Left lobe of liver (tissue), 2 donors: ENCODE results near the gene LIMA1. TPM values are rescaled to one million over a fixed set of nuclear protein-coding genes. Genes with fewer than 3 reads are reported as not detected.
"Not testable (repeated sequence)": the region's sequence is repeated elsewhere in the genome, so short reads cannot be mapped to it uniquely, and the experiment has no call there.

Experiments
- ATAC-seq: fragments of 200-7000 bp; cut with Tn5 transposase; one replicate; pipeline ENCODE4 v1.9.1; 2020; ENCODE audit warnings: mild to moderate bottlenecking, moderate library complexity
- DNase-seq: peaks from one replicate; pipeline ENCODE4 v3.0.0-alpha.2; 2020; ENCODE audit warnings: low spot score
- total RNA-seq: library from RNA; stranded (reverse); gene quantifications from one replicate; pipeline ENCODE4 v1.2.1, GENCODE V29; 2021
- donor health status: DM: no; HTN: no; CAD: no; lungs with moderate emphysema.
- donor health status: DM: no; HTN: yes; CAD: no.

The LIMA1 gene
- total RNA-seq = 8.7 TPM

- peak; percentile 95 for DNase-seq
- ATAC-seq = peak; percentile 100
These were observed at the start of gene LIMA1 for GRCh38 chr12:50283229-50283923. Gene LIMA1, minus strand, starts transcription at chr12:50283520. Its CDS starts 34,769 bp downstream, at chr12:50248751.

- ATAC-seq (no peak), DNase-seq (no peak)
These were observed 48.4 kb upstream of the LIMA1 start for GRCh38 chr12:50331745-50332144.

- DNase-seq, ATAC-seq: not testable (repeated sequence)
These were observed 45.3 kb upstream of the LIMA1 start for GRCh38 chr12:50328664-50329063.

- DNase-seq (peak; percentile 67), ATAC-seq (peak; percentile 78)
These were observed 43.4 kb upstream of the LIMA1 start for GRCh38 chr12:50326590-50327284.

- DNase-seq (peak; percentile 85), ATAC-seq (peak; percentile 90)
These were observed 42.6 kb upstream of the LIMA1 start for GRCh38 chr12:50325890-50326391.

- not testable (repeated sequence) for DNase-seq, ATAC-seq
These were observed 41.5 kb upstream of the LIMA1 start for GRCh38 chr12:50324770-50325169.

GRCh38 chr12:50324077-50324476, 40.8 kb upstream of the LIMA1 start:
- DNase-seq = peak; percentile 62
- ATAC-seq = not testable (repeated sequence)

GRCh38 chr12:50322206-50322605, 38.9 kb upstream of the LIMA1 start:
- ATAC-seq (no peak), DNase-seq (no peak)

GRCh38 chr12:50317203-50317602, 33.9 kb upstream of the LIMA1 start:
- DNase-seq (no peak), ATAC-seq (peak; percentile 77)

GRCh38 chr12:50315803-50316202, 32.5 kb upstream of the LIMA1 start:
- no peak for ATAC-seq
- no peak for DNase-seq

GRCh38 chr12:50314636-50315312, 31.5 kb upstream of the LIMA1 start:
- DNase-seq = no peak
- peak; percentile 56 for ATAC-seq

- DNase-seq, ATAC-seq: not testable (repeated sequence)
These were observed 30.7 kb upstream of the LIMA1 start for GRCh38 chr12:50313971-50314370.

GRCh38 chr12:50313256-50313931, 30.1 kb upstream of the LIMA1 start:
- no peak for ATAC-seq

GRCh38 chr12:50311858-50312609, 28.7 kb upstream of the LIMA1 start:
- DNase-seq = not testable (repeated sequence)
- ATAC-seq = peak; percentile 67

More at GRCh38 chr12:50313256-50313931, 30.1 kb upstream of the LIMA1 start:
- DNase-seq = no peak

GRCh38 chr12:50309950-50310349, 26.6 kb upstream of the LIMA1 start:
- DNase-seq (no peak), ATAC-seq (no peak)

GRCh38 chr12:50302686-50303085, 19.4 kb upstream of the LIMA1 start:
- ATAC-seq (no peak), DNase-seq (no peak)

GRCh38 chr12:50297996-50298395, 14.7 kb upstream of the LIMA1 start:
- no peak for ATAC-seq
- no peak for DNase-seq

- DNase-seq = no peak
- no peak for ATAC-seq
These were observed 13.7 kb upstream of the LIMA1 start for GRCh38 chr12:50297027-50297426.

- ATAC-seq (no peak), DNase-seq (no peak)
These were observed 13.2 kb upstream of the LIMA1 start for GRCh38 chr12:50296554-50296953.

GRCh38 chr12:50291377-50291776, 8.1 kb upstream of the LIMA1 start:
- no peak for ATAC-seq
- no peak for DNase-seq
